Measurements from ENCODE around the gene PRKCI.

DNA sequence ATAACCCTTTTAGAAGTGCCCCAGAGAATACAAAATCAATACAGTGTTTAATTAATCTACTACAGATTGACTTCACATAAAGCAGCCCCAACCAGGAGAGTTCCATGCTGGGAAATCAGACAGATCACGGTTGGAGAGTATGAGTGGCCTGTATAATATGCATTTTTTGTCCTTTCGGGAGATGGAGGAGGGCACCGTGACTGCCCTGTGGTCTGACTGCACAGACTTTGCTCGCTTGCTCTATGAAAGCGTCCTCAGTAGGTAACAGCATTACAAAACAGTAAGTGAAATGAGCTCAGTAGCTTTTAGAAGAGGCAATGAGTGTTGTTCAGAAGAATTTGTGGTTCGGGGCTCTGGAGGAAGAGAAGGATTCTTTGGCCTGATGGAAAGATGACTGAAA is 101.1 kb downstream of the PRKCI start:
- no peak for TF ChIP-seq HNF4G (IDR thresholded peaks at IDR 0.05)
- TF ChIP-seq, protein P1, sequence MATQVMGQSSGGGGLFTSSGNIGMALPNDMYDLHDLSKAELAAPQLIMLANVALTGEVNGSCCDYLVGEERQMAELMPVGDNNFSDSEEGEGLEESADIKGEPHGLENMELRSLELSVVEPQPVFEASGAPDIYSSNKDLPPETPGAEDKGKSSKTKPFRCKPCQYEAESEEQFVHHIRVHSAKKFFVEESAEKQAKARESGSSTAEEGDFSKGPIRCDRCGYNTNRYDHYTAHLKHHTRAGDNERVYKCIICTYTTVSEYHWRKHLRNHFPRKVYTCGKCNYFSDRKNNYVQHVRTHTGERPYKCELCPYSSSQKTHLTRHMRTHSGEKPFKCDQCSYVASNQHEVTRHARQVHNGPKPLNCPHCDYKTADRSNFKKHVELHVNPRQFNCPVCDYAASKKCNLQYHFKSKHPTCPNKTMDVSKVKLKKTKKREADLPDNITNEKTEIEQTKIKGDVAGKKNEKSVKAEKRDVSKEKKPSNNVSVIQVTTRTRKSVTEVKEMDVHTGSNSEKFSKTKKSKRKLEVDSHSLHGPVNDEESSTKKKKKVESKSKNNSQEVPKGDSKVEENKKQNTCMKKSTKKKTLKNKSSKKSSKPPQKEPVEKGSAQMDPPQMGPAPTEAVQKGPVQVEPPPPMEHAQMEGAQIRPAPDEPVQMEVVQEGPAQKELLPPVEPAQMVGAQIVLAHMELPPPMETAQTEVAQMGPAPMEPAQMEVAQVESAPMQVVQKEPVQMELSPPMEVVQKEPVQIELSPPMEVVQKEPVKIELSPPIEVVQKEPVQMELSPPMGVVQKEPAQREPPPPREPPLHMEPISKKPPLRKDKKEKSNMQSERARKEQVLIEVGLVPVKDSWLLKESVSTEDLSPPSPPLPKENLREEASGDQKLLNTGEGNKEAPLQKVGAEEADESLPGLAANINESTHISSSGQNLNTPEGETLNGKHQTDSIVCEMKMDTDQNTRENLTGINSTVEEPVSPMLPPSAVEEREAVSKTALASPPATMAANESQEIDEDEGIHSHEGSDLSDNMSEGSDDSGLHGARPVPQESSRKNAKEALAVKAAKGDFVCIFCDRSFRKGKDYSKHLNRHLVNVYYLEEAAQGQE (IDR thresholded peaks at IDR 0.05) = no peak
- TF ChIP-seq, protein P2, sequence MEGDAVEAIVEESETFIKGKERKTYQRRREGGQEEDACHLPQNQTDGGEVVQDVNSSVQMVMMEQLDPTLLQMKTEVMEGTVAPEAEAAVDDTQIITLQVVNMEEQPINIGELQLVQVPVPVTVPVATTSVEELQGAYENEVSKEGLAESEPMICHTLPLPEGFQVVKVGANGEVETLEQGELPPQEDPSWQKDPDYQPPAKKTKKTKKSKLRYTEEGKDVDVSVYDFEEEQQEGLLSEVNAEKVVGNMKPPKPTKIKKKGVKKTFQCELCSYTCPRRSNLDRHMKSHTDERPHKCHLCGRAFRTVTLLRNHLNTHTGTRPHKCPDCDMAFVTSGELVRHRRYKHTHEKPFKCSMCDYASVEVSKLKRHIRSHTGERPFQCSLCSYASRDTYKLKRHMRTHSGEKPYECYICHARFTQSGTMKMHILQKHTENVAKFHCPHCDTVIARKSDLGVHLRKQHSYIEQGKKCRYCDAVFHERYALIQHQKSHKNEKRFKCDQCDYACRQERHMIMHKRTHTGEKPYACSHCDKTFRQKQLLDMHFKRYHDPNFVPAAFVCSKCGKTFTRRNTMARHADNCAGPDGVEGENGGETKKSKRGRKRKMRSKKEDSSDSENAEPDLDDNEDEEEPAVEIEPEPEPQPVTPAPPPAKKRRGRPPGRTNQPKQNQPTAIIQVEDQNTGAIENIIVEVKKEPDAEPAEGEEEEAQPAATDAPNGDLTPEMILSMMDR (IDR thresholded peaks at IDR 0.05; ENCODE audit: low read depth, low read length, missing input control) = no peak
